ENCODE data around the gene GAB2.
"Not testable (repeated sequence)": the region's sequence is repeated elsewhere in the genome, so short reads cannot be mapped to it uniquely, and the experiment has no call there.

Gene GAB2

GRCh38 chr11:78417175-78417887 is at the start of gene GAB2:
TSS of gene GAB2 (minus strand) at chr11:78417820. CDS start at chr11:78417720, 100 bp downstream.
- DNase-seq = peak; percentile 29

GRCh38 chr11:78467370-78467769 is 49.8 kb upstream of the GAB2 start:
- no peak for DNase-seq

GRCh38 chr11:78465169-78465942 is 47.7 kb upstream of the GAB2 start:
- DNase-seq = peak; percentile 19

GRCh38 chr11:78464787-78465168 is 47.2 kb upstream of the GAB2 start:
- DNase-seq = not testable (repeated sequence)

- no peak for DNase-seq
Measured at GRCh38 chr11:78460471-78460870, 42.9 kb upstream of the GAB2 start.

- DNase-seq = no peak
Measured at GRCh38 chr11:78459738-78460137, 42.1 kb upstream of the GAB2 start.

GRCh38 chr11:78457448-78457847 is 39.8 kb upstream of the GAB2 start:
- no peak for DNase-seq

- DNase-seq = no peak
Measured at GRCh38 chr11:78453140-78453935, 35.7 kb upstream of the GAB2 start.

GRCh38 chr11:78451371-78452150 is 33.9 kb upstream of the GAB2 start:
- no peak for DNase-seq

GRCh38 chr11:78450866-78451265 is 33.2 kb upstream of the GAB2 start:
- DNase-seq = no peak

GRCh38 chr11:78449866-78450265 is 32.2 kb upstream of the GAB2 start:
- DNase-seq = no peak

- DNase-seq = no peak
Measured at GRCh38 chr11:78446210-78446609, 28.6 kb upstream of the GAB2 start.

- no peak for DNase-seq
Measured at GRCh38 chr11:78444726-78445125, 27.1 kb upstream of the GAB2 start.

GRCh38 chr11:78441956-78442355 is 24.3 kb upstream of the GAB2 start:
- DNase-seq = no peak

GRCh38 chr11:78438298-78438975 is 20.8 kb upstream of the GAB2 start:
- DNase-seq = no peak

- no peak for DNase-seq
Measured at GRCh38 chr11:78432956-78433355, 15.3 kb upstream of the GAB2 start.

GRCh38 chr11:78432058-78432515 is 14.5 kb upstream of the GAB2 start:
- DNase-seq = peak; percentile 17

- no peak for DNase-seq
Measured at GRCh38 chr11:78429660-78430059, 12.0 kb upstream of the GAB2 start.

GRCh38 chr11:78429209-78429608 is 11.6 kb upstream of the GAB2 start:
- DNase-seq = no peak

- no peak for DNase-seq
Measured at GRCh38 chr11:78428773-78429172, 11.2 kb upstream of the GAB2 start.

GRCh38 chr11:78428266-78428636 is 10.6 kb upstream of the GAB2 start:
- DNase-seq = no peak

GRCh38 chr11:78427615-78428265 is 10.1 kb upstream of the GAB2 start:
- no peak for DNase-seq
